Keratinocyte (primary cell): ENCODE results near the gene RANBP10. TPM values are rescaled to one million over a fixed set of nuclear protein-coding genes. Genes with fewer than 3 reads are reported as not detected.

Source experiments
- DNase-seq: peaks from one replicate; pipeline ENCODE4 v3.0.0-alpha.2; 2011; ENCODE audit warnings: low read depth, missing footprints, low spot score
- FAIRE-seq: peaks from 2 replicates; lab custom pipeline; 2011; peaks lifted over from hg19 to GRCh38; lab: Jason Lieb, UNC
- H2AFZ ChIP-seq: 2 replicates; pipeline ENCODE4 v1.6.0; 2012; ENCODE audit warnings: low read length, control low read depth, inconsistent platforms; ENCODE audit not compliant: control insufficient read depth
- H3K27ac ChIP-seq: 2 replicates; pipeline ENCODE4 v1.5.1; 2011; ENCODE audit warnings: low read length; ENCODE audit not compliant: control insufficient read depth, insufficient read depth
- H3K27me3 ChIP-seq: 3 replicates; pipeline ENCODE4 v1.6.0; 2011; ENCODE audit warnings: low read length; ENCODE audit not compliant: control insufficient read depth, insufficient read depth; ENCODE audit errors: extremely low read depth
- H3K36me3 ChIP-seq, 2 experiments: 2 replicates in 1 of 2; 3 replicates in 1 of 2; pipeline ENCODE4 v1.5.1; 2011; ENCODE audit warnings: low read length in 2 of 2, mild to moderate bottlenecking in 1 of 2; ENCODE audit not compliant: control insufficient read depth in 2 of 2, insufficient read depth in 2 of 2; ENCODE audit errors: extremely low read depth in 1 of 2
- H3K4me1 ChIP-seq: 3 replicates; pipeline ENCODE4 v1.5.1; 2011; ENCODE audit warnings: low read length; ENCODE audit not compliant: control insufficient read depth, insufficient read depth; ENCODE audit errors: extremely low read depth
- H3K4me2 ChIP-seq: 3 replicates; pipeline ENCODE4 v1.6.0; 2011; ENCODE audit warnings: low read depth, low read length; ENCODE audit not compliant: control insufficient read depth, insufficient read depth; ENCODE audit errors: extremely low read depth
- H3K4me3 ChIP-seq, 3 experiments: fragments of 200-600 bp in 1 of 3; sonication (generic) in 1 of 3; 2 replicates in 2 of 3; 3 replicates in 1 of 3; pipeline ENCODE4 v1.5.1; 2011 to 2016; ENCODE audit warnings: low read length in 3 of 3, mild to moderate bottlenecking in 3 of 3, control low read depth in 2 of 3, inconsistent platforms in 1 of 3, low read depth in 1 of 3, mixed read lengths in 1 of 3, mixed run types in 1 of 3, moderate library complexity in 1 of 3; ENCODE audit not compliant: control insufficient read depth in 2 of 3, insufficient read depth in 2 of 3; ENCODE audit errors: extremely low read depth in 1 of 3
- H3K79me2 ChIP-seq: 2 replicates; pipeline ENCODE4 v1.6.0; 2012; ENCODE audit warnings: low read length; ENCODE audit not compliant: control insufficient read depth, insufficient read depth
- H3K9ac ChIP-seq: 3 replicates; pipeline ENCODE4 v1.6.0; 2011; ENCODE audit warnings: low read length; ENCODE audit not compliant: control insufficient read depth, insufficient read depth; ENCODE audit errors: extremely low read depth
- H3K9me1 ChIP-seq: 3 replicates; pipeline ENCODE4 v1.6.0; 2011; ENCODE audit warnings: low read length; ENCODE audit not compliant: control insufficient read depth, insufficient read depth; ENCODE audit errors: extremely low read depth
- H3K9me3 ChIP-seq: 2 replicates; pipeline ENCODE4 v1.5.1; 2012; ENCODE audit warnings: low read depth, low read length; ENCODE audit not compliant: control insufficient read depth
- H4K20me1 ChIP-seq: 3 replicates; pipeline ENCODE4 v1.6.0; 2011; ENCODE audit warnings: low read length; ENCODE audit not compliant: control insufficient read depth, insufficient read depth; ENCODE audit errors: extremely low read depth
- CTCF ChIP-seq, 3 experiments: IDR thresholded peaks in 1 of 3; conservative IDR thresholded peaks in 1 of 3; optimal IDR thresholded peaks in 1 of 3; 2 replicates in 2 of 3; 3 replicates in 1 of 3; pipeline versions ENCODE3 to v1.5.1; 2011; ENCODE audit warnings: low read length in 3 of 3, mild to moderate bottlenecking in 3 of 3, moderate library complexity in 2 of 3, control low read depth in 1 of 3, inconsistent platforms in 1 of 3; ENCODE audit not compliant: insufficient read depth in 2 of 3; ENCODE audit errors: extremely low read depth in 1 of 3
- EZH2 ChIP-seq: IDR thresholded peaks from one replicate; pipeline ENCODE4 v1.6.1; 2012; ENCODE audit warnings: inconsistent platforms, mild to moderate bottlenecking, low read length, moderate library complexity
- dilution Hi-C: fragments of 300-500 bp; cut with MboI; formaldehyde crosslinking; loops from one replicate; pipeline ENCODE4 v1.7.0; 2020; ENCODE audit warnings: low sequenced_read_pairs; ENCODE audit not compliant: extremely low pct_ligation_motif_present
- polyA plus RNA-seq, 5 experiments: library from polyadenylated mRNA; depleted of rRNA in 3 of 5; stranded (reverse) in 3 of 5; stranded (forward) in 1 of 5; unstranded in 1 of 5; fragments of >200 nt; gene quantifications; 1 replicate in 1 of 5; 2 replicates in 3 of 5; 3 replicates in 1 of 5; pipeline versions ENCODE4 v1.2.1 to v1.2.3, GENCODE V29; 2011 to 2012; ENCODE audit warnings: missing spikeins in 2 of 5, low read depth in 1 of 5, low replicate concordance in 1 of 5

Gene RANBP10
- polyA plus RNA-seq, 1 donor (not counting 4 experiments of a cell fraction or from before 2014, with no cell fraction given): 9.5 TPM

- dilution Hi-C loops: no loop called here
- no peak overlapping the region for H3K27ac ChIP-seq
- DNase-seq (peak; percentile 5), FAIRE-seq (no peak)
- H3K79me2 ChIP-seq: no peaks in the 10 kb centered on the region
- no peak overlapping the region for H3K9ac ChIP-seq
- H3K4me3 ChIP-seq: no peak overlapping the region
- no peak overlapping the region for H2AFZ ChIP-seq
- no peaks in the 10 kb centered on the region for H3K27me3 ChIP-seq
- H3K36me3 ChIP-seq: peaks cover 5 to 9% of the 10 kb centered on the region in 2 experiments
- H3K9me3 ChIP-seq: no peaks in the 10 kb centered on the region
- peaks cover 8% of the 10 kb centered on the region for H3K4me1 ChIP-seq
- TF ChIP-seq EZH2 (no peak), CTCF (optimal IDR thresholded peaks at IDR 0.05 in 1 of 3, IDR thresholded peaks at IDR 0.05 in 1 of 3, conservative IDR thresholded peaks at IDR 0.05 in 1 of 3; ENCODE audit: extremely low read depth in 1 of 3, insufficient read depth in 2 of 3, low read length in 3 of 3) (no peak)
- H3K4me2 ChIP-seq: no peak overlapping the region
- no peaks in the 10 kb centered on the region for H4K20me1 ChIP-seq
- no peaks in the 10 kb centered on the region for H3K9me1 ChIP-seq
Measured at GRCh38 chr16:67767953-67768352, 38.4 kb downstream of the RANBP10 start.

GRCh38 chr16:67766291-67766690 is 40.1 kb downstream of the RANBP10 start:
- no peaks in the 10 kb centered on the region for H3K4me1 ChIP-seq
- dilution Hi-C loops: no loop called here
- no peak for DNase-seq

More at GRCh38 chr16:67766291-67766690, 40.1 kb downstream of the RANBP10 start:
- Histone ChIP-seq H3K36me3 (peaks cover 7% of the 10 kb centered on the region in 2 experiments), H3K27ac (no peak overlapping the region), H3K9me1 (no peaks in the 10 kb centered on the region), H3K4me3 (no peak overlapping the region), H2AFZ (no peak overlapping the region), H3K27me3 (no peaks in the 10 kb centered on the region), H3K79me2 (no peaks in the 10 kb centered on the region), H3K4me2 (no peak overlapping the region), H3K9me3 (no peaks in the 10 kb centered on the region), H4K20me1 (peaks cover 3% of the 10 kb centered on the region), H3K9ac (no peak overlapping the region)
- no peak for TF ChIP-seq CTCF (optimal IDR thresholded peaks at IDR 0.05 in 1 of 3, IDR thresholded peaks at IDR 0.05 in 1 of 3, conservative IDR thresholded peaks at IDR 0.05 in 1 of 3; ENCODE audit: extremely low read depth in 1 of 3, insufficient read depth in 2 of 3, low read length in 3 of 3)
- no peak for TF ChIP-seq EZH2
- FAIRE-seq: no peak
